HG03135 (cell line): ENCODE data around the gene PDE8B.
A peak's percentile ranks its signal among the peaks of the same experiment; 100 is the strongest.
"Not testable (repeated sequence)": the region's sequence is repeated elsewhere in the genome, so short reads cannot be mapped to it uniquely, and the experiment has no call there.

Source experiments
- ATAC-seq: cut with Tn5 transposase; IDR thresholded peaks from one replicate; pipeline ENCODE4 v1.9.1; 2021; ENCODE audit warnings: mild to moderate bottlenecking, moderate library complexity; ENCODE audit not compliant: unreplicated experiment

PDE8B gene

GRCh38 chr5:77355080-77355479 lies 144.6 kb downstream of the PDE8B start:
- no peak for ATAC-seq

- ATAC-seq = no peak
These were observed 145.3 kb downstream of the PDE8B start for GRCh38 chr5:77355751-77356150.

- ATAC-seq = peak; percentile 88
These were observed 146.3 kb downstream of the PDE8B start for GRCh38 chr5:77356740-77357139.

- ATAC-seq = no peak
These were observed 148.1 kb downstream of the PDE8B start for GRCh38 chr5:77358255-77359205.

- no peak for ATAC-seq
These were observed 148.8 kb downstream of the PDE8B start for GRCh38 chr5:77359231-77359630.

GRCh38 chr5:77360381-77360780 lies 149.9 kb downstream of the PDE8B start:
- ATAC-seq = no peak

- ATAC-seq = no peak
These were observed 150.5 kb downstream of the PDE8B start for GRCh38 chr5:77360973-77361372.

- no peak for ATAC-seq
These were observed 156.4 kb downstream of the PDE8B start for GRCh38 chr5:77366717-77367500.

GRCh38 chr5:77367741-77368140 lies 157.3 kb downstream of the PDE8B start:
- no peak for ATAC-seq

- ATAC-seq = no peak
These were observed 157.9 kb downstream of the PDE8B start for GRCh38 chr5:77368367-77368766.

GRCh38 chr5:77369566-77369965 lies 159.1 kb downstream of the PDE8B start:
- ATAC-seq = no peak

GRCh38 chr5:77374686-77375085 lies 164.2 kb downstream of the PDE8B start:
- no peak for ATAC-seq

GRCh38 chr5:77376609-77377300 lies 166.3 kb downstream of the PDE8B start:
- no peak for ATAC-seq

- no peak for ATAC-seq
These were observed 169.1 kb downstream of the PDE8B start for GRCh38 chr5:77379558-77380061.

GRCh38 chr5:77380636-77381035 lies 170.2 kb downstream of the PDE8B start:
- ATAC-seq = no peak

- not testable (repeated sequence) for ATAC-seq
These were observed 172.9 kb downstream of the PDE8B start for GRCh38 chr5:77383336-77383735.

GRCh38 chr5:77386340-77386739 lies 175.9 kb downstream of the PDE8B start:
- not testable (repeated sequence) for ATAC-seq

GRCh38 chr5:77389746-77390145 lies 179.3 kb downstream of the PDE8B start:
- ATAC-seq = no peak

- no peak for ATAC-seq
These were observed 179.7 kb downstream of the PDE8B start for GRCh38 chr5:77390221-77390620.

- ATAC-seq = no peak
These were observed 180.3 kb downstream of the PDE8B start for GRCh38 chr5:77390795-77391194.

- no peak for ATAC-seq
These were observed 180.8 kb downstream of the PDE8B start for GRCh38 chr5:77391240-77391765.
